ENCODE data around the gene OR4F6.
"Not testable (repeated sequence)": the region's sequence is repeated elsewhere in the genome, so short reads cannot be mapped to it uniquely, and the experiment has no call there.

GRCh38 chr15:101765340-101765671 is 38.0 kb upstream of the OR4F6 start:
- not testable (repeated sequence) for TF ChIP-seq EP300, POLR2A (IDR thresholded peaks at IDR 0.05)
